ENCODE results near the gene FBN1.

DNA sequence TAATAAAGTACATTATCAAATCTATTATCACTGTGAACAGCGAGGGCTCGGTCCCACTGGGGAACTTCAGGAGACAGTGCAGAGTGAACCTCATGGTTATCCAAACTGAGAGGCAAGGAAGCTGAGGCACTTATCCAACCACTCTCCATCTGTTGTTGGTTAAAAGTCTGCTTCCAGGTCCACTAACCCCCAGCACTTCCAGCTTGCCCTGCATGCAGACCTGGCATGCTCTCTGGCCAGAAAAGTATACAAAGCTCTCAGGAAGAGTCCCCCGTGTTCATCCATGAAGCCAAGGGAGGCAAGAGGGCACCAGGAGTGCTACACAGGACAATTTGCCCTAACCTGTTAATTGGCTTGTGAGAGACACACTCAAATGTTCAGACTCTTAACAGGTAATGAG lies 36.0 kb downstream of the FBN1 start:
- TF ChIP-seq, protein P1, sequence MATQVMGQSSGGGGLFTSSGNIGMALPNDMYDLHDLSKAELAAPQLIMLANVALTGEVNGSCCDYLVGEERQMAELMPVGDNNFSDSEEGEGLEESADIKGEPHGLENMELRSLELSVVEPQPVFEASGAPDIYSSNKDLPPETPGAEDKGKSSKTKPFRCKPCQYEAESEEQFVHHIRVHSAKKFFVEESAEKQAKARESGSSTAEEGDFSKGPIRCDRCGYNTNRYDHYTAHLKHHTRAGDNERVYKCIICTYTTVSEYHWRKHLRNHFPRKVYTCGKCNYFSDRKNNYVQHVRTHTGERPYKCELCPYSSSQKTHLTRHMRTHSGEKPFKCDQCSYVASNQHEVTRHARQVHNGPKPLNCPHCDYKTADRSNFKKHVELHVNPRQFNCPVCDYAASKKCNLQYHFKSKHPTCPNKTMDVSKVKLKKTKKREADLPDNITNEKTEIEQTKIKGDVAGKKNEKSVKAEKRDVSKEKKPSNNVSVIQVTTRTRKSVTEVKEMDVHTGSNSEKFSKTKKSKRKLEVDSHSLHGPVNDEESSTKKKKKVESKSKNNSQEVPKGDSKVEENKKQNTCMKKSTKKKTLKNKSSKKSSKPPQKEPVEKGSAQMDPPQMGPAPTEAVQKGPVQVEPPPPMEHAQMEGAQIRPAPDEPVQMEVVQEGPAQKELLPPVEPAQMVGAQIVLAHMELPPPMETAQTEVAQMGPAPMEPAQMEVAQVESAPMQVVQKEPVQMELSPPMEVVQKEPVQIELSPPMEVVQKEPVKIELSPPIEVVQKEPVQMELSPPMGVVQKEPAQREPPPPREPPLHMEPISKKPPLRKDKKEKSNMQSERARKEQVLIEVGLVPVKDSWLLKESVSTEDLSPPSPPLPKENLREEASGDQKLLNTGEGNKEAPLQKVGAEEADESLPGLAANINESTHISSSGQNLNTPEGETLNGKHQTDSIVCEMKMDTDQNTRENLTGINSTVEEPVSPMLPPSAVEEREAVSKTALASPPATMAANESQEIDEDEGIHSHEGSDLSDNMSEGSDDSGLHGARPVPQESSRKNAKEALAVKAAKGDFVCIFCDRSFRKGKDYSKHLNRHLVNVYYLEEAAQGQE (IDR thresholded peaks at IDR 0.05; ENCODE audit: unreplicated experiment) = no peak
- TF ChIP-seq JUNB (IDR thresholded peaks at IDR 0.05; ENCODE audit: unreplicated experiment) (no peak), CTCF (conservative IDR thresholded peaks at IDR 0.05; ENCODE audit: low read depth in 2 of 2) (no peak), EZH2 (IDR thresholded peaks at IDR 0.05; ENCODE audit: low read depth, unreplicated experiment) (no peak), STAT1 (IDR thresholded peaks at IDR 0.05; ENCODE audit: unreplicated experiment) (no peak), POLR2AphosphoS5 (IDR thresholded peaks at IDR 0.05; ENCODE audit: low read depth) (no peak), EZH2phosphoT487 (IDR thresholded peaks at IDR 0.05; ENCODE audit: unreplicated experiment) (no peak), CREB1 (CRISPR knock-in tag; IDR thresholded peaks at IDR 0.05; ENCODE audit: low read depth) (no peak), NANOG (IDR thresholded peaks at IDR 0.05; ENCODE audit: borderline replicate concordance) (no peak)
- TF ChIP-seq, protein P2, sequence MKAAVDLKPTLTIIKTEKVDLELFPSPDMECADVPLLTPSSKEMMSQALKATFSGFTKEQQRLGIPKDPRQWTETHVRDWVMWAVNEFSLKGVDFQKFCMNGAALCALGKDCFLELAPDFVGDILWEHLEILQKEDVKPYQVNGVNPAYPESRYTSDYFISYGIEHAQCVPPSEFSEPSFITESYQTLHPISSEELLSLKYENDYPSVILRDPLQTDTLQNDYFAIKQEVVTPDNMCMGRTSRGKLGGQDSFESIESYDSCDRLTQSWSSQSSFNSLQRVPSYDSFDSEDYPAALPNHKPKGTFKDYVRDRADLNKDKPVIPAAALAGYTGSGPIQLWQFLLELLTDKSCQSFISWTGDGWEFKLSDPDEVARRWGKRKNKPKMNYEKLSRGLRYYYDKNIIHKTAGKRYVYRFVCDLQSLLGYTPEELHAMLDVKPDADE (IDR thresholded peaks at IDR 0.05) = no peak
